NB4 (cell line): Measurements from ENCODE around the gene SP6.

Experiments used
- DNase-seq: peaks from one replicate; pipeline ENCODE4 v3.0.0; 2010; ENCODE audit warnings: low read depth
- H3K4me3 ChIP-seq: one replicate; pipeline ENCODE4 v1.5.1; 2011; ENCODE audit warnings: mild to moderate bottlenecking, low read depth, low read length, moderate library complexity
- CTCF ChIP-seq: IDR thresholded peaks from one replicate; pipeline ENCODE4 v1.5.1; 2012; ENCODE audit warnings: low read depth, low read length
- MYC ChIP-seq: IDR thresholded peaks from 2 replicates; pipeline ENCODE4 v1.6.1; 2011; ENCODE audit warnings: low read depth, low read length
- POLR2A ChIP-seq: IDR thresholded peaks from 2 replicates; pipeline ENCODE4 v1.6.1; 2011; ENCODE audit warnings: mild to moderate bottlenecking; ENCODE audit not compliant: insufficient read length; ENCODE audit errors: extremely low read depth
- TF ChIP-seq, protein P1 (sequence below): IDR thresholded peaks from 2 replicates; pipeline ENCODE4 v1.6.1; 2011; ENCODE audit warnings: low read depth, low read length

SP6 gene

DNA sequence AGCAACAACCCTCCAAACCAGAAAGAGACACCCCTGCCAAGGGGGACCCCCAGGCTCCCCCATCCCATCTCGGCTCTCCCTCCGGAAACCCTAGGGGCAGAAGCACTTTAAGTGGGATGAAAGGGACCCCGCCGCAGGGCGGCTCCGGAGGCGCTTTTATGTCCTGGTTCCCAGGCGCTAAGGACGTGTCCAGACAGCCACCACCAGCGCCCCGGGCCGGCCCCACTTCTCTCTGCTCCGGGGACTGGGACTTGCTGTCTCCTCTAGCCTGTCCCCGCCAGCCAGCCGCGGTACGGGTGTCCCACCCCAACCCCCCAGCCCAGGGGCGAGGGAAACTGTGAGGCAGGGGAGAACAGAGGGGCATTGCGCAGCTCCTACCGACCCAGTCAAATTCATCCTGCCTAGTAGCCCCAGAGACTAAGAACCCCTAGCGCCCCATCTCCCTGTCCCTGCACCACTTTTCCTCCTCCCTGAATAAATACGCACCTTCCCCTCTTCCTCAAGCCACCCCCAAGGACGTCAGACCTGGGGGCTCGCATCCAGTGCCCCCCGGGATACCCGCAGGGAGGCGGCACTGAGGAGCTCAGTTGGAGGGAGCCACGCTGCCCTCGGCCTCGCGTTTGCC is 4.1 kb downstream of the SP6 start:
- H3K4me3 ChIP-seq: no peak overlapping the region
- DNase-seq: no peak
- TF ChIP-seq POLR2A (no peak), CTCF (no peak)
- TF ChIP-seq, protein P1, sequence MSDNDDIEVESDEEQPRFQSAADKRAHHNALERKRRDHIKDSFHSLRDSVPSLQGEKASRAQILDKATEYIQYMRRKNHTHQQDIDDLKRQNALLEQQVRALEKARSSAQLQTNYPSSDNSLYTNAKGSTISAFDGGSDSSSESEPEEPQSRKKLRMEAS: no peak

DNA sequence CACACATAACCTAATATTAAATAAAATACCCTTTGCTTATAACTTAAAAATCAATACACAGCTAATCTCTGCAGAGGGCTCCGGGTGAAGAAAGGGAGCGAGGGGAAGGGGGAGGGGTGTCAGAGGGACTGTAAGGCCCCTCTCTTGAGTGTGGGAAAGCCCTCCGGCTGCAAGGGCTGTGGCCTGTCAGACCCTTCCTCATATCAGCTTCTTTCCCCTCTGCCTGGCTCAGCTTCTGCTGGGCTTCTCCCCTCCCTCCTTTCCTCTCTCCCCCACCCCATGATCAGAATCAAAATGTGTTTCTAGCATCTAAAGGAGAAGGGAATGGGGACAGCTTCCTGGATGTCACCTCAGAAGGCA is 5.3 kb downstream of the SP6 start:
- no peak for TF ChIP-seq POLR2A
- TF ChIP-seq CTCF: no peak
- TF ChIP-seq, protein P1: no peak
- no peak for TF ChIP-seq MYC

DNA sequence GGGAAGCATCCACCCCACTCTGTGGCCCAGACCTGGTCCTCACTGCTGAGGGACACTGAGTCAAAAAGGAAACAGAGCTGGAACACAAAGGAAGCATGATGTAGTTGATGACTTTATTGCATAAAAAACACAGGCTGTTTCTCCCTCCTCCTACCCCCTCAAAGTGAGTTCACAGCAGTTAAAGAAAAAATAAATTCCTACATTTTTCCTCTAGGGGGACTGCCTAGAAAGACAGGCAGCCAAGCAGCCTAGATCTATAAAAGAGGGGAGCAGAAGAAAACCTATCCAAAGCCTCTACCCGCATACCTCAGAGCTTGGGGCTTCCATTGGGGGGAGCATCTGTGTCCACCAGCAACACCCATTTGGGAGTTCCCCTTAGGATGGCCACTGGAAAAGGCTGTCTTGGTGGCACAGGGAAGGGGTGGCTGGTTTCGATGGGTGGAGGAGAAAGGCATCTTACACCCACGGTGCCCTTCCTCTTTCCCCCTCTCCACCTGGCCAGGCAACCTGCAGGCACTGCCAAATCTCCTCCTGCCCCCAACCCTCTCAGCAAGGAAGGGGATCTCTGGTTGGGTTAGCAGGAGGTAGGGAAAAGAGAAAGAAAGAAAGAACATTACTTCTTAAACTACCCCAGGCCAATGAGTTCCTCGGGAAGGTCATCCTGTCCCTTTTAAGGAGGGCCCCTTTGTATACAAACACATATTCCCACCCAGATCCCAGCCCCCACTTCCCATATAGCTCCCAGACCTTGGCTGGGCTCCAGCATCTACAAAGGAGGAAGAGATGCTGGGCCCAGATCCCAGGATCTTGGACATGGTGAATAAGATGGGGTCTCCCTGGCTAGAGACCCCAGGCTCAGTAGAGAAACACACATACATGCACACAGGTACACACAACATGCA is 5.9 kb downstream of the SP6 start:
- TF ChIP-seq MYC (no peak), CTCF (peak; percentile 41)
- no peak overlapping the region for H3K4me3 ChIP-seq
- DNase-seq: peak; percentile 30

More for the DNA sequence above, 5.3 kb downstream of the SP6 start:
- no peak overlapping the region for H3K4me3 ChIP-seq
- no peak for DNase-seq

DNA sequence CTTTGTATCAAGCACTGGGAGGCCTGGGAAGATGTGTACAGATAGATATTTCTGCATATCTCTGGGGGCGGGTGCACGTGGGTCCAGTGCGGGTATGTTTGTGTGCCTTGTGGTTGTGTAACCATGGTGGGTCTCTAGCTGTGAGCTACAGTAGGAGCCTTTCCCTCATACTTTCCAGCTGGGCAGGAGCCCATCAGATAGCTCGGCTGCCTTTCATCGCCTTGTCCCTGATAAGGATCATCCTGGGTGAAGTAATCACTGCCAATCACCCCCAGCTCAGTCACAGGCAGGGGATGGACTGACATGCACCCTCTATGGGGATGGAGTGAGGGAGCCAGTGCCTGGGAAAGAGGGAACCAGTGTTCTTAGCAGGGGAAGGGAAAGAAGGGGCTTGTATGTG is 6.7 kb downstream of the SP6 start:
- DNase-seq: no peak
- no peak for TF ChIP-seq POLR2A
- H3K4me3 ChIP-seq: no peak overlapping the region

GRCh38 chr17:47843391-47843730 is 7.6 kb downstream of the SP6 start:
- TF ChIP-seq MYC (no peak), POLR2A (no peak), CTCF (no peak)
- TF ChIP-seq, protein P1: no peak
- DNase-seq: no peak
- no peak overlapping the region for H3K4me3 ChIP-seq

DNA sequence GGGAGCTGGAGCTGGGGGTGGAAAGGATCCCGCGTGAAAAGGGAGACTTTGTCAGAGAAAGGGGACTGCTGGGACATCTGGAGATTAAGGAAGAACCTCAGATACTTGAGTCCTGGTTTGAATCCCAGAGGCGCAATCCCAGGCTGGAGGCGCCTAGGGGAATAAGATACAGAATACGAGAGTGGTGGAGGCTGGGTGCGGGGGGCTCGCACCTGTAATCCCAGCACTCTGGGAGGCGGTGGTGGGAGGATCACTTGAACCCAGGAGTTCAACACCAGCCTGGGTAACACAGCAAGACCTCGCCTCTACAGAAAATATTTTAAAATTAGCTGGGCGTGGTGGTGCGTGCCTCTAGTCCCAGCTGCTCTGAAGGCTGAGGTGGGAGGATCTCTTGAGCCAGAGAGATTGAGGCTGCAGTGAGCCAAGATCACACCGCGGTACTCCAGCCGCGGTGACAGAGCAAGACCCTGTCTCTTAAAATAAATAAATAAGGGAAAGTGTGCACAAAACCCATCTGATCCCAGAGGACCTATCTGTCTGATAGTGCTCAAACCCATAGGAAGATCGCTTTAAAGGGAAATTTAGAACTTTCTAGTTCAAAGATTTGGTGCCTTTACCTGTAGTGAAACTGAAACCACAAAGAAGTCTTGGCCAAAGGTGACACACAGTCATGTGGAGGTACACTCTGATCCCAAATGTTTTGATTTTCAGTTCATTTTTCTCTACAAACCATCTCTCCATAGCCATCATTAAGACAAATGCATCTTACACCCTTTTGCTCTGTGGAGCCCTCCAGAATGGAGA is 9.3 kb downstream of the SP6 start:
- peak overlapping the region; percentile 74 for H3K4me3 ChIP-seq
- DNase-seq: no peak
- TF ChIP-seq MYC: no peak
